HG03060 (cell line): ENCODE measurements around the gene ANKS1B.

Source experiments
- ATAC-seq: cut with Tn5 transposase; IDR thresholded peaks from one replicate; pipeline ENCODE4 v1.9.1; 2021; ENCODE audit warnings: low read depth, moderate number of reproducible peaks; ENCODE audit not compliant: unreplicated experiment

ANKS1B gene

GRCh38 chr12:99966429-99966828, 18.3 kb downstream of the ANKS1B start:
- no peak for ATAC-seq

GRCh38 chr12:99960311-99960710, 24.4 kb downstream of the ANKS1B start:
- no peak for ATAC-seq

GRCh38 chr12:99959549-99960170, 25.1 kb downstream of the ANKS1B start:
- ATAC-seq: no peak

GRCh38 chr12:99957866-99958466, 26.8 kb downstream of the ANKS1B start:
- ATAC-seq: no peak

- ATAC-seq: no peak
Observed at GRCh38 chr12:99954724-99955123, 30.0 kb downstream of the ANKS1B start.

- ATAC-seq: no peak
Observed at GRCh38 chr12:99948370-99948769, 36.4 kb downstream of the ANKS1B start.

GRCh38 chr12:99946131-99946530, 38.6 kb downstream of the ANKS1B start:
- no peak for ATAC-seq

GRCh38 chr12:99935608-99936007, 49.1 kb downstream of the ANKS1B start:
- no peak for ATAC-seq

GRCh38 chr12:99926511-99927169, 58.1 kb downstream of the ANKS1B start:
- no peak for ATAC-seq

GRCh38 chr12:99920353-99920960, 64.3 kb downstream of the ANKS1B start:
- no peak for ATAC-seq

- no peak for ATAC-seq
Observed at GRCh38 chr12:99917711-99918402, 66.9 kb downstream of the ANKS1B start.

- ATAC-seq: no peak
Observed at GRCh38 chr12:99916555-99916954, 68.2 kb downstream of the ANKS1B start.

GRCh38 chr12:99915251-99916082, 69.3 kb downstream of the ANKS1B start:
- no peak for ATAC-seq

- no peak for ATAC-seq
Observed at GRCh38 chr12:99914206-99914605, 70.5 kb downstream of the ANKS1B start.

- ATAC-seq: peak; percentile 61
Observed at GRCh38 chr12:99911967-99912366, 72.8 kb downstream of the ANKS1B start.

GRCh38 chr12:99911081-99911480, 73.7 kb downstream of the ANKS1B start:
- no peak for ATAC-seq

- peak; percentile 55 for ATAC-seq
Observed at GRCh38 chr12:99910342-99910741, 74.4 kb downstream of the ANKS1B start.

- no peak for ATAC-seq
Observed at GRCh38 chr12:99906786-99907579, 77.8 kb downstream of the ANKS1B start.

GRCh38 chr12:99901181-99901580, 83.6 kb downstream of the ANKS1B start:
- no peak for ATAC-seq
